IMR-90 (cell line): ENCODE results near the gene SMIM7. TPM values are rescaled to one million over a fixed set of nuclear protein-coding genes. Genes with fewer than 3 reads are reported as not detected.

ENCODE experiments used
- ATAC-seq: fragments of 200-7000 bp; cut with Tn5 transposase; 2 replicates; pipeline ENCODE4 v1.9.1; 2020; ENCODE audit warnings: low read depth, mild to moderate bottlenecking, moderate library complexity
- BruUV-seq: library from RNA; stranded (reverse); fragments of 400-500 nt; replicated peaks from 2 replicates; lab custom pipeline; 2021; lab: Mats Ljungman, UMichigan
- CTCF ChIA-PET: fragments of 300-600 bp; formaldehyde crosslinking; extraction: SDS; loops from one replicate; lab custom pipeline; 2021; ENCODE audit warnings: antibody characterized with exemption; lab: Yijun Ruan, JAX
- POLR2A ChIA-PET: fragments of 300-600 bp; sonication (Branson Sonifier 250); formaldehyde crosslinking; loops from one replicate; lab custom pipeline; 2022; ENCODE audit warnings: antibody characterized with exemption; ENCODE audit not compliant: unreplicated experiment; lab: Charles Lee
- DNase-seq: peaks from one replicate; pipeline ENCODE4 v3.0.0; 2013
- H2AFZ ChIP-seq: replicated peaks from 2 replicates; pipeline ENCODE3; 2013; ENCODE audit warnings: low read length, mild to moderate bottlenecking; ENCODE audit not compliant: poor library complexity
- H2AK5ac ChIP-seq: 2 replicates; pipeline ENCODE4 v1.6.1; 2013; ENCODE audit warnings: low read depth, low read length, inconsistent platforms
- H2AK9ac ChIP-seq: replicated peaks from 2 replicates; pipeline ENCODE3; 2013; ENCODE audit warnings: mild to moderate bottlenecking, low read depth, low read length, moderate library complexity; ENCODE audit not compliant: poor library complexity
- H2BK120ac ChIP-seq: 2 replicates; pipeline ENCODE4 v1.6.1; 2013; ENCODE audit warnings: low read depth, low read length, inconsistent platforms
- H2BK15ac ChIP-seq: 3 replicates; pipeline ENCODE4 v1.6.1; 2013; ENCODE audit warnings: low read depth, low read length, inconsistent platforms
- H2BK20ac ChIP-seq: 2 replicates; pipeline ENCODE4 v1.6.1; 2013; ENCODE audit warnings: low read depth, mild to moderate bottlenecking, inconsistent platforms, low read length, moderate library complexity
- H2BK5ac ChIP-seq: 2 replicates; pipeline ENCODE4 v1.6.1; 2013; ENCODE audit warnings: mild to moderate bottlenecking, low read depth, low read length, inconsistent platforms; ENCODE audit not compliant: poor library complexity, severe bottlenecking
- H3K14ac ChIP-seq: replicated peaks from 2 replicates; pipeline ENCODE4 v1.6.1; 2013; ENCODE audit warnings: low read depth, low read length, inconsistent platforms
- H3K18ac ChIP-seq: 2 replicates; pipeline ENCODE4 v1.6.1; 2013; ENCODE audit warnings: low read depth, low read length, control low read depth
- H3K23ac ChIP-seq: 2 replicates; pipeline ENCODE4 v1.6.1; 2013; ENCODE audit warnings: low read depth, low read length, inconsistent platforms
- H3K27ac ChIP-seq: 2 replicates; pipeline ENCODE4 v1.5.1; 2013; ENCODE audit warnings: mild to moderate bottlenecking, control low read depth, low read length; ENCODE audit not compliant: insufficient read depth
- H3K27me3 ChIP-seq: 2 replicates; pipeline ENCODE4 v1.6.1; 2013; ENCODE audit warnings: low read length; ENCODE audit not compliant: control insufficient read depth, insufficient read depth
- H3K36me3 ChIP-seq: 2 replicates; pipeline ENCODE4 v1.6.1; 2013; ENCODE audit warnings: low read length, mixed read lengths; ENCODE audit not compliant: control insufficient read depth, insufficient read depth
- H3K4ac ChIP-seq: 2 replicates; pipeline ENCODE4 v1.6.1; 2013; ENCODE audit warnings: low read depth, low read length, inconsistent platforms
- H3K4me1 ChIP-seq: 2 replicates; pipeline ENCODE4 v1.6.1; 2013; ENCODE audit warnings: low read length, mixed read lengths; ENCODE audit not compliant: control insufficient read depth, insufficient read depth
- H3K4me2 ChIP-seq: 2 replicates; pipeline ENCODE4 v1.6.1; 2013; ENCODE audit warnings: low read depth, mild to moderate bottlenecking, control low read depth, low read length, moderate library complexity
- H3K4me3 ChIP-seq: 2 replicates; pipeline ENCODE4 v1.5.1; 2013; ENCODE audit warnings: low read depth, mild to moderate bottlenecking, control low read depth, low read length, moderate library complexity; ENCODE audit not compliant: insufficient read depth
- H3K56ac ChIP-seq: 2 replicates; pipeline ENCODE4 v1.6.1; 2013; ENCODE audit warnings: low read length, inconsistent platforms; ENCODE audit not compliant: insufficient read depth; ENCODE audit errors: extremely low read depth
- H3K79me1 ChIP-seq, 2 experiments: 2 replicates each; pipeline ENCODE4 v1.6.1; 2013; ENCODE audit warnings: low read length in 2 of 2, inconsistent platforms in 1 of 2, low read depth in 1 of 2
- H3K9ac ChIP-seq: 2 replicates; pipeline ENCODE4 v1.6.1; 2013; ENCODE audit warnings: low read depth, low read length, control low read depth
- H3K9me1 ChIP-seq: 2 replicates; pipeline ENCODE4 v1.6.1; 2013; ENCODE audit warnings: low read length, inconsistent platforms; ENCODE audit not compliant: insufficient read depth
- H3K9me3 ChIP-seq: 2 replicates; pipeline ENCODE4 v1.6.1; 2013; ENCODE audit warnings: low read length; ENCODE audit not compliant: control insufficient read depth, insufficient read depth
- H4K20me1 ChIP-seq: 2 replicates; pipeline ENCODE4 v1.6.1; 2013; ENCODE audit warnings: low read length, inconsistent platforms; ENCODE audit not compliant: insufficient read depth
- H4K5ac ChIP-seq: 2 replicates; pipeline ENCODE4 v1.6.1; 2013; ENCODE audit warnings: mild to moderate bottlenecking, low read depth, low read length, control low read depth
- H4K8ac ChIP-seq, 2 experiments: 2 replicates each; pipeline ENCODE4 v1.6.1; 2013; ENCODE audit warnings: low read depth in 2 of 2, low read length in 2 of 2, control low read depth in 1 of 2, inconsistent platforms in 1 of 2
- H4K91ac ChIP-seq: 2 replicates; pipeline ENCODE4 v1.6.1; 2013; ENCODE audit warnings: low read depth, low read length, inconsistent platforms; ENCODE audit not compliant: insufficient read depth
- BHLHE40 ChIP-seq: fragments of 150-350 bp; IDR thresholded peaks from 2 replicates; pipeline ENCODE4 v1.6.1; 2016; ENCODE audit warnings: mild to moderate bottlenecking, low read depth, low read length
- CEBPB ChIP-seq: IDR thresholded peaks from 2 replicates; pipeline ENCODE4 v1.6.1; 2012; ENCODE audit warnings: low read depth, low read length, improper control_type of control experiment
- CHD1 ChIP-seq: IDR thresholded peaks from 2 replicates; pipeline ENCODE4 v1.6.1; 2012; ENCODE audit warnings: low read depth, low read length, improper control_type of control experiment
- FOS ChIP-seq: fragments of 150-350 bp; IDR thresholded peaks from 2 replicates; pipeline ENCODE4 v1.6.1; 2016; ENCODE audit warnings: low read depth, low read length
- MAFK ChIP-seq: IDR thresholded peaks from 2 replicates; pipeline ENCODE4 v1.6.1; 2012; ENCODE audit warnings: low read depth, low read length, improper control_type of control experiment
- MXI1 ChIP-seq: IDR thresholded peaks from 2 replicates; pipeline ENCODE4 v1.6.1; 2012; ENCODE audit warnings: low read depth, mild to moderate bottlenecking, low read length, moderate library complexity, borderline replicate concordance
- NFE2L2 ChIP-seq: fragments of 150-350 bp; IDR thresholded peaks from 2 replicates; pipeline ENCODE4 v1.6.1; 2016; ENCODE audit warnings: low read depth, mild to moderate bottlenecking, low read length
- POLR2A ChIP-seq: IDR thresholded peaks from 2 replicates; pipeline ENCODE4 v1.6.1; 2012; ENCODE audit warnings: mild to moderate bottlenecking, low read depth, low read length
- RAD21 ChIP-seq: IDR thresholded peaks from 2 replicates; pipeline ENCODE4 v1.6.1; 2012; ENCODE audit warnings: low read length, improper control_type of control experiment
- RCOR1 ChIP-seq: IDR thresholded peaks from 2 replicates; pipeline ENCODE4 v1.6.1; 2012; ENCODE audit warnings: mild to moderate bottlenecking, low read length, improper control_type of control experiment; ENCODE audit not compliant: insufficient replicate concordance
- RFX5 ChIP-seq: IDR thresholded peaks from 2 replicates; pipeline ENCODE4 v1.8.0; 2012; ENCODE audit warnings: low read depth, mild to moderate bottlenecking, low read length, moderate library complexity
- WGBS, 2 experiments: methylation state at CpG; one replicate each; pipeline versions ENCODE4 v1.1.5 to v1.1.7; 2013; ENCODE audit warnings: missing lambda C conversion rate in 2 of 2; ENCODE audit not compliant: insufficient read length in 1 of 2; ENCODE audit errors: extremely low coverage in 2 of 2; 5-methylcytosine and 5-hydroxymethylcytosine counted together
- dilution Hi-C: fragments of 300-500 bp; cut with HindIII; formaldehyde crosslinking; loops from one replicate; pipeline ENCODE4 v1.14.3; 2018; ENCODE audit warnings: low sequenced_read_pairs; ENCODE audit not compliant: unreplicated experiment
- in situ Hi-C: fragments of 300-500 bp; cut with MboI; formaldehyde crosslinking; loops from 3 replicates; pipeline ENCODE4 v1.14.3; 2019; ENCODE audit warnings: low sequenced_read_pairs, inconsistent platforms, mixed read lengths
- intact Hi-C: fragments of 100-400 bp; cut with micrococcal nuclease; formaldehyde crosslinking; loops from 2 replicates; pipeline ENCODE4 v1.10.0; 2022
- polyA plus RNA-seq, 3 experiments: library from polyadenylated mRNA; depleted of rRNA; stranded (reverse); fragments of >200 nt; gene quantifications; 2 replicates each; pipeline ENCODE4 v1.2.3, GENCODE V29; 2012; ENCODE audit warnings: low replicate concordance in 1 of 3
- total RNA-seq: library from RNA; depleted of rRNA; stranded (reverse); fragments of >200 nt; gene quantifications from 2 replicates; pipeline ENCODE4 v1.2.3, GENCODE V29; 2012
- TF ChIP-seq, protein P1 (sequence below): fragments of 150-350 bp; IDR thresholded peaks from 2 replicates; pipeline ENCODE4 v1.6.1; 2017; ENCODE audit warnings: mild to moderate bottlenecking, antibody characterized with exemption, low read length, low read depth
- TF ChIP-seq, protein P2 (sequence below): conservative IDR thresholded peaks from 2 replicates; pipeline ENCODE4 v1.5.1; 2012; ENCODE audit warnings: mild to moderate bottlenecking, low read depth, low read length, improper control_type of control experiment
- TF ChIP-seq, protein P3 (sequence below): fragments of 150-350 bp; IDR thresholded peaks from 2 replicates; pipeline ENCODE4 v1.6.1; 2016; ENCODE audit warnings: low read depth, mild to moderate bottlenecking, low read length, moderate library complexity, borderline replicate concordance

Gene SMIM7
- total and polyA plus RNA-seq, 2 of the 4 experiments (the other 2 are of a cell fraction), result 55.7 to 64.8 TPM

DNA sequence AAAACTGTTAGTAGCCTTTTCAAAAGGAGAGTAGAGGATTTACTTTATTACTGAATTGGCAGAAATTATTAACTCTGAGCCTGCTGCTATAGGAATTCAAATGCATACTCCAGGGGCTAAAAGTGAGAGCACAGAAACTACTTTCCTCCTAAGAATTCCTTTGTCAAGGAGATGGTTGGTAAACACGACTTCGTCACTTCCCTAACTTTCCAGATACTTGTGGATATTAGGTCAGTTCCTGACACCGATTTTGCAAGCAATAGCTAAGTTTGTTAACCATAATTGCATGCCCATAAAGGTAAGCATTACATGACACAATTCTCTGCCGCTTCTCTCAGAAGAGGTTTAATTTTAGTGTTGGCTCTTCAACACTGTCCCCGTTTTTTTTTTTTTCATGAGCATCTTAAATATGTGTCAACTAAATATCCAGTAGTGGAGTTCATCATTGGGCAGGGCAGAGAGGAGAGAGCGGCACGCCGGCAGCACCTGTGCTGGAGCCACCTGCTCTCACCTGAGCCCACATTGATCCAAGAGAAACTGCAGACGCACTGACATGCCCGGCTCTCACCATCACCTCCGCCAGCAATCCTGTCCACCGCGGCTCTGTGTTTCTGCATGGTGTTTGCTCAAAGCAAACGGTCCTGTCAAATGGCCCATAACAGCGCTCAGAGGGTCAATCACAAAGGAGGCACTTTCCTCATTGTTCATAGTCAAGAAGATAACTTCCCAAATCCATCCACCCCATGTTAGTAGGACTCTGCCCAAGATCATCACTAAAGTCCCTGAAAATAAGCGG is 34.6 kb downstream of the SMIM7 start:
- H3K14ac ChIP-seq, result no peak overlapping the region
- in situ Hi-C loops (loop anchor here (5.0 kb wide), 1 partner anchor 43 kb away; no protein-coding TSS in a partner anchor), intact Hi-C loops (loop anchor here (5.0 kb wide), 1 partner anchor 53 kb away; the partner anchor contains the start of gene SLC35E1), dilution Hi-C loops (no loop called here)
- H3K4me2 ChIP-seq, result no peak overlapping the region
- 0 out of 2 replicates have a peak overlapping the region, but pooled peaks have one; percentile 51 for H3K23ac ChIP-seq
- H3K36me3 ChIP-seq, result peaks cover 11% of the 10 kb centered on the region
- peaks cover 81% of the 10 kb centered on the region for H4K20me1 ChIP-seq
- H3K18ac ChIP-seq, result no peak overlapping the region
- no peak overlapping the region for H2AFZ ChIP-seq
- H3K9ac ChIP-seq, result no peak overlapping the region
- ATAC-seq (no peak), DNase-seq (no peak)
- H3K9me3 ChIP-seq, result no peaks in the 10 kb centered on the region
- H3K79me1 ChIP-seq, result peaks cover 13 to 78% of the 10 kb centered on the region in 2 experiments
- H2BK120ac ChIP-seq, result no peak overlapping the region
- H3K4ac ChIP-seq, result no peak overlapping the region
- no peak overlapping the region for H4K8ac ChIP-seq
- TSS peak; percentile 31 for BruUV-seq
- peaks cover 14% of the 10 kb centered on the region for H3K9me1 ChIP-seq
- ChIA-PET CTCF (no interaction called here), POLR2A (interaction anchor here (0.6 kb wide), 1 partner anchor 433 kb away, joined by 3 read pairs; no protein-coding TSS in a partner anchor)
- WGBS, 2 experiments, result 87% methylated on average over 6 of the region's 16 CpGs; no CpG with 5 or more reads in 1 of the 2 experiments
- H3K27ac ChIP-seq, result no peak overlapping the region
- 0 out of 2 replicates have a peak, but pooled peaks cover 2% of the 10 kb centered on the region for H3K4me1 ChIP-seq
- H2AK5ac ChIP-seq, result no peak overlapping the region
- H3K27me3 ChIP-seq, result no peaks in the 10 kb centered on the region
- H4K91ac ChIP-seq, result no peak overlapping the region
- H3K4me3 ChIP-seq, result no peak overlapping the region
- H3K56ac ChIP-seq, result no peak overlapping the region
- TF ChIP-seq MXI1, result no peak
- no peak for TF ChIP-seq POLR2A
- no peak for TF ChIP-seq CHD1
- TF ChIP-seq RCOR1, result no peak
- TF ChIP-seq, protein P1, sequence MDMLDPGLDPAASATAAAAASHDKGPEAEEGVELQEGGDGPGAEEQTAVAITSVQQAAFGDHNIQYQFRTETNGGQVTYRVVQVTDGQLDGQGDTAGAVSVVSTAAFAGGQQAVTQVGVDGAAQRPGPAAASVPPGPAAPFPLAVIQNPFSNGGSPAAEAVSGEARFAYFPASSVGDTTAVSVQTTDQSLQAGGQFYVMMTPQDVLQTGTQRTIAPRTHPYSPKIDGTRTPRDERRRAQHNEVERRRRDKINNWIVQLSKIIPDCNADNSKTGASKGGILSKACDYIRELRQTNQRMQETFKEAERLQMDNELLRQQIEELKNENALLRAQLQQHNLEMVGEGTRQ, result no peak
- no peak for TF ChIP-seq BHLHE40
- TF ChIP-seq MAFK, result no peak
- TF ChIP-seq RAD21, result no peak
- TF ChIP-seq, protein P2, sequence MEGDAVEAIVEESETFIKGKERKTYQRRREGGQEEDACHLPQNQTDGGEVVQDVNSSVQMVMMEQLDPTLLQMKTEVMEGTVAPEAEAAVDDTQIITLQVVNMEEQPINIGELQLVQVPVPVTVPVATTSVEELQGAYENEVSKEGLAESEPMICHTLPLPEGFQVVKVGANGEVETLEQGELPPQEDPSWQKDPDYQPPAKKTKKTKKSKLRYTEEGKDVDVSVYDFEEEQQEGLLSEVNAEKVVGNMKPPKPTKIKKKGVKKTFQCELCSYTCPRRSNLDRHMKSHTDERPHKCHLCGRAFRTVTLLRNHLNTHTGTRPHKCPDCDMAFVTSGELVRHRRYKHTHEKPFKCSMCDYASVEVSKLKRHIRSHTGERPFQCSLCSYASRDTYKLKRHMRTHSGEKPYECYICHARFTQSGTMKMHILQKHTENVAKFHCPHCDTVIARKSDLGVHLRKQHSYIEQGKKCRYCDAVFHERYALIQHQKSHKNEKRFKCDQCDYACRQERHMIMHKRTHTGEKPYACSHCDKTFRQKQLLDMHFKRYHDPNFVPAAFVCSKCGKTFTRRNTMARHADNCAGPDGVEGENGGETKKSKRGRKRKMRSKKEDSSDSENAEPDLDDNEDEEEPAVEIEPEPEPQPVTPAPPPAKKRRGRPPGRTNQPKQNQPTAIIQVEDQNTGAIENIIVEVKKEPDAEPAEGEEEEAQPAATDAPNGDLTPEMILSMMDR, result no peak
- TF ChIP-seq CEBPB, result no peak
- no peak for TF ChIP-seq NFE2L2
- TF ChIP-seq, protein P3, sequence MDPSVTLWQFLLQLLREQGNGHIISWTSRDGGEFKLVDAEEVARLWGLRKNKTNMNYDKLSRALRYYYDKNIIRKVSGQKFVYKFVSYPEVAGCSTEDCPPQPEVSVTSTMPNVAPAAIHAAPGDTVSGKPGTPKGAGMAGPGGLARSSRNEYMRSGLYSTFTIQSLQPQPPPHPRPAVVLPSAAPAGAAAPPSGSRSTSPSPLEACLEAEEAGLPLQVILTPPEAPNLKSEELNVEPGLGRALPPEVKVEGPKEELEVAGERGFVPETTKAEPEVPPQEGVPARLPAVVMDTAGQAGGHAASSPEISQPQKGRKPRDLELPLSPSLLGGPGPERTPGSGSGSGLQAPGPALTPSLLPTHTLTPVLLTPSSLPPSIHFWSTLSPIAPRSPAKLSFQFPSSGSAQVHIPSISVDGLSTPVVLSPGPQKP, result no peak
- TF ChIP-seq RFX5, result no peak
- no peak for TF ChIP-seq FOS
- no peak overlapping the region for H2BK20ac ChIP-seq
- no peak overlapping the region for H2BK5ac ChIP-seq
- H4K5ac ChIP-seq, result no peak overlapping the region
- H2AK9ac ChIP-seq, result no peak overlapping the region
- no peak overlapping the region for H2BK15ac ChIP-seq
